Adrenal gland (tissue), 5 donors: ENCODE data around the gene PGS1.

Source experiments
- CTCF ChIP-seq, 6 experiments: fragments of 450-650 bp in 4 of 6; fragments of 200-600 bp in 2 of 6; sonication (generic) in 1 of 6; IDR thresholded peaks; 1 replicate in 5 of 6; 2 replicates in 1 of 6; pipeline versions ENCODE4 v1.5.1 to v1.8.0; 2016 to 2021; ENCODE audit warnings: antibody characterized with exemption in 6 of 6, mild to moderate bottlenecking in 2 of 6, moderate library complexity in 1 of 6
- POLR2A ChIP-seq, 2 donors: fragments of 450-650 bp; IDR thresholded peaks; one replicate each; pipeline ENCODE4 v1.6.1; 2017; ENCODE audit warnings: antibody characterized with exemption in 2 of 2, mild to moderate bottlenecking in 2 of 2, moderate library complexity in 1 of 2
- donor health status: DM: no; HTN: no; CAD: no.

- TF ChIP-seq CTCF (IDR thresholded peaks at IDR 0.05): no peak
- no peak for TF ChIP-seq POLR2A (IDR thresholded peaks at IDR 0.05)
These were observed 662 bp downstream of the PGS1 start for GRCh38 chr17:78379131-78379491.
